ENCODE results near the gene CRHR1.

The CRHR1 gene

GRCh38 chr17:45870342-45870974 lies 86.3 kb downstream of the CRHR1 start:
- no peak for DNase-seq

DNA sequence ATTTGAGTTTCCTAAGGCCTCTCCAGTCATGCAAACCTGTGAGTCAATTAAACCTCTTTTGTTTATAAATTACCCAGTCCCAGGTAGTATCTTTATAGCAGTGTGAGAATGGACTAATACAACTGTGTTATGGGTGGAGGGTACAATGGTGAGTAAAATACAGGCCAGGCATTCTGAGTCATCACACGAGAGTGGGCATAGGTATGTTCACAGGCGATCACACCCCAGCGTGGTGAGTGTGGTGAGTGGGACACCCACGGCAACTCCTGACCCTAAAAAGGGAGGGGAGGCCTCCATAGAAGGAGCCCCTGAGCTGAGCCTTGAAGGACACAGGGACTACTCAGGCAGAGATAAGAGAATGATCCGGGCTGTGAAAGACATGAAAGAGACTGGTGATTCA lies 87.6 kb downstream of the CRHR1 start:
- DNase-seq, result no peak

- DNase-seq, result no peak
Measured at GRCh38 chr17:45873728-45874127, 89.6 kb downstream of the CRHR1 start.

DNA sequence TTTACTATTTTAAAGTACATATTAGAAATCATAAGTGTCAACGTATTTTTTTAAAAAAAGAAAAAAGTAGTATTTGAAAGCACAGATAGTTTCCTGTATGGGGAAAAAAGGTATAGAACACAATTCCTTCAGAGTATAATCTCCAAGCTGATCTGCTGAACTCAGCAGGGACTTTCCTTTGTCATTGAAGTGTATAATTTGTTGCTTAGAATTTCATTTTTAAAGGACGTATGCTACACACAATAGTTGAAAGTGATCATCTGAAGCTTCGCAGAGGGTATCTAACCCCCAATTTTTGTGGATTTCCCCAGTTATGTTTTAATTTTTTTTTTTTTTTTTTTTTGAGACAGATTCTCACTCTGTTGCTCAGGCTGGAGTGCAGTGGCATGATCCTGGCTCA lies 90.0 kb downstream of the CRHR1 start:
- DNase-seq, result no peak

GRCh38 chr17:45876539-45876938 lies 92.4 kb downstream of the CRHR1 start:
- DNase-seq, result no peak

- DNase-seq, result no peak
Measured at GRCh38 chr17:45877467-45877866, 93.3 kb downstream of the CRHR1 start.

- no peak for DNase-seq
Measured at GRCh38 chr17:45883063-45883462, 98.9 kb downstream of the CRHR1 start.
